Endodermal cell (in vitro differentiated cells): ENCODE results near the gene PPP2R3A. TPM values are rescaled to one million over a fixed set of nuclear protein-coding genes. Genes with fewer than 3 reads are reported as not detected.
"Not testable (repeated sequence)": the region's sequence is repeated elsewhere in the genome, so short reads cannot be mapped to it uniquely, and the experiment has no call there.

Experiments used
- DNase-seq: peaks from one replicate; pipeline ENCODE4 v3.0.0-alpha.2; 2017
- H3K27ac ChIP-seq: 2 replicates; pipeline ENCODE4 v1.5.1; 2013; ENCODE audit warnings: mild to moderate bottlenecking, low read depth, low read length, moderate library complexity
- H3K27me3 ChIP-seq: 2 replicates; pipeline ENCODE4 v1.6.1; 2013; ENCODE audit warnings: mild to moderate bottlenecking, low read length, moderate library complexity; ENCODE audit not compliant: insufficient read depth, control insufficient read depth, poor library complexity, severe bottlenecking
- H3K36me3 ChIP-seq: 2 replicates; pipeline ENCODE4 v1.7.0; 2013; ENCODE audit warnings: mild to moderate bottlenecking, low read length, moderate library complexity; ENCODE audit not compliant: control insufficient read depth, insufficient read depth
- H3K4me1 ChIP-seq: one replicate; pipeline ENCODE4 v1.7.0; 2013; ENCODE audit warnings: low read length; ENCODE audit not compliant: control insufficient read depth, insufficient read depth
- H3K4me3 ChIP-seq: 2 replicates; pipeline ENCODE4 v1.5.1; 2013; ENCODE audit warnings: mild to moderate bottlenecking, low read length, moderate library complexity
- H3K9ac ChIP-seq: 2 replicates; pipeline ENCODE4 v1.6.1; 2013; ENCODE audit warnings: mild to moderate bottlenecking, low read length, moderate library complexity; ENCODE audit not compliant: poor library complexity, severe bottlenecking; ENCODE audit errors: extremely low read depth
- H3K9me3 ChIP-seq: 2 replicates; pipeline ENCODE4 v1.6.1; 2013; ENCODE audit warnings: mild to moderate bottlenecking, low read length, moderate library complexity; ENCODE audit not compliant: control insufficient read depth
- H3K27ac Mint-ChIP-seq: 2 replicates; pipeline ENCODE4 v1.8.0; 2020; ENCODE audit warnings: mixed read lengths
- H3K27me3 Mint-ChIP-seq: 2 replicates; pipeline ENCODE4 v1.8.0; 2021; ENCODE audit warnings: mild to moderate bottlenecking, mixed read lengths; ENCODE audit not compliant: insufficient read depth
- H3K36me3 Mint-ChIP-seq: 2 replicates; pipeline ENCODE4 v1.8.0; 2020; ENCODE audit warnings: low read depth, mixed read lengths
- H3K4me1 Mint-ChIP-seq: 2 replicates; pipeline ENCODE4 v1.8.0; 2020; ENCODE audit warnings: mixed read lengths
- H3K4me3 Mint-ChIP-seq: 2 replicates; pipeline ENCODE4 v1.8.0; 2020; ENCODE audit warnings: mild to moderate bottlenecking, moderate library complexity, mixed read lengths
- H3K9me3 Mint-ChIP-seq: 2 replicates; pipeline ENCODE4 v1.8.0; 2020; ENCODE audit warnings: mild to moderate bottlenecking, mixed read lengths
- CTCF ChIP-seq: fragments of 200-600 bp; sonication (generic); conservative IDR thresholded peaks from 2 replicates; pipeline ENCODE4 v1.5.0; 2021; ENCODE audit warnings: antibody characterized with exemption, mild to moderate bottlenecking
- WGBS, 2 experiments: methylation state at CpG; one replicate each; pipeline versions ENCODE4 v1.1.5 to v1.1.7; 2013; ENCODE audit warnings: missing lambda C conversion rate in 2 of 2, mixed read lengths in 1 of 2; ENCODE audit not compliant: insufficient coverage in 1 of 2, insufficient read length in 1 of 2; 5-methylcytosine and 5-hydroxymethylcytosine counted together
- total RNA-seq, 2 donors: library from RNA; stranded (reverse); fragmentation: NEBNext Ultra II Directional in 1 of 2; extraction: Animal tissue kit (Norgen Biotek cat#: 25700) in 1 of 2; gene quantifications; 2 replicates in 1 of 2; 3 replicates in 1 of 2; pipeline ENCODE4 v1.2.1, GENCODE V29; 2021

PPP2R3A gene
- total RNA-seq, 2 donors from 2014 or later: 12.5 to 16.5 TPM

DNA sequence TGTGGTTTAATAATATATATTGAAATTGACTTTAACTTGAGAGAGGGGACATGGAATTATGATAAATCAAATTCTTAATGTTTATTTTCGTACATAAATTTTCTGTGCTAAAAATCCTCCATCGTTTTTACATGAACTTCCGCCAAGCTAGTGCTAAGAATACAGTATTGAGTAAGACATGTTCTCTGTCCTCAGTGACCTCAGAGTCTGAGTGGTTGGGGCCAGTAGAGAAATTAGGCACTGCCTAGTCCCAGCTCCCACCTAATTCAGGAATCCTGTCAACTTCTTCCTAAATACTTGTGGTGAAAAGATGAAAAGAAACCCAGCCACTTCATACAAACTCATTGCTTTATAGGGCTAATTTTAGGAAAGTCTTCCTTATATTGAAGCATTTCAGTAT is 110.3 kb downstream of the PPP2R3A start:
- Histone ChIP-seq H3K4me1 (no peaks in the 10 kb centered on the region), H3K9me3 (no peaks in the 10 kb centered on the region), H3K27me3 (no peaks in the 10 kb centered on the region), H3K9ac (no peak overlapping the region), H3K36me3 (peaks cover 9% of the 10 kb centered on the region), H3K27ac (no peak overlapping the region), H3K4me3 (no peak overlapping the region)
- 73 to 85% methylated on average over 3 of the region's 3 CpGs for WGBS, 2 experiments
- H3K4me1 Mint-ChIP-seq: peaks cover 12% of the 10 kb centered on the region
- H3K27ac Mint-ChIP-seq: no peak overlapping the region
- H3K27me3 Mint-ChIP-seq: no peaks in the 10 kb centered on the region
- H3K4me3 Mint-ChIP-seq: no peak overlapping the region
- peaks cover 1% of the 10 kb centered on the region for H3K36me3 Mint-ChIP-seq
- DNase-seq: no peak
- no peak for TF ChIP-seq CTCF
- no peaks in the 10 kb centered on the region for H3K9me3 Mint-ChIP-seq

GRCh38 chr3:136078421-136079364 is 113.2 kb downstream of the PPP2R3A start:
- no peak overlapping the region for H3K4me3 Mint-ChIP-seq
- peak; percentile 69 for TF ChIP-seq CTCF
- peaks cover 25% of the 10 kb centered on the region for H3K36me3 Mint-ChIP-seq
- 90 to 100% methylated on average over 2 to 6 of the region's 6 CpGs for WGBS, 2 experiments
- H3K27ac Mint-ChIP-seq: no peak overlapping the region
- H3K9me3 ChIP-seq: peaks cover 12% of the 10 kb centered on the region
- no peaks in the 10 kb centered on the region for H3K27me3 Mint-ChIP-seq
- H3K27me3 ChIP-seq: no peaks in the 10 kb centered on the region
- no peak overlapping the region for H3K9ac ChIP-seq
- H3K4me1 ChIP-seq: no peaks in the 10 kb centered on the region
- H3K4me1 Mint-ChIP-seq: peaks cover 2% of the 10 kb centered on the region
- H3K36me3 ChIP-seq: peaks cover 29% of the 10 kb centered on the region
- H3K9me3 Mint-ChIP-seq: peaks cover 11% of the 10 kb centered on the region
- DNase-seq: no peak
- H3K27ac ChIP-seq: no peak overlapping the region
- H3K4me3 ChIP-seq: no peak overlapping the region

GRCh38 chr3:136083641-136084382 is 118.3 kb downstream of the PPP2R3A start:
- not testable (repeated sequence) for H3K27ac Mint-ChIP-seq, H3K4me3 Mint-ChIP-seq, H3K4me1 Mint-ChIP-seq, DNase-seq, H3K27ac ChIP-seq, H3K4me3 ChIP-seq, H3K27me3 Mint-ChIP-seq, H3K27me3 ChIP-seq, H3K4me1 ChIP-seq, H3K9ac ChIP-seq
- WGBS, 2 experiments: 92 to 95% methylated on average over 4 of the region's 4 CpGs
- peaks cover 38% of the 10 kb centered on the region for H3K36me3 ChIP-seq
- Mint-ChIP-seq H3K9me3 (peaks cover 33% of the 10 kb centered on the region), H3K36me3 (peaks cover 66% of the 10 kb centered on the region)
- H3K9me3 ChIP-seq: peaks cover 35% of the 10 kb centered on the region

GRCh38 chr3:136085067-136085466 is 119.5 kb downstream of the PPP2R3A start:
- not testable (repeated sequence) for H3K4me1 Mint-ChIP-seq, H3K27ac Mint-ChIP-seq, H3K4me3 Mint-ChIP-seq, H3K4me1 ChIP-seq, DNase-seq, H3K27ac ChIP-seq, H3K27me3 Mint-ChIP-seq, H3K27me3 ChIP-seq, H3K4me3 ChIP-seq, H3K9ac ChIP-seq
- Histone ChIP-seq H3K9me3 (peaks cover 35% of the 10 kb centered on the region), H3K36me3 (peaks cover 33% of the 10 kb centered on the region)
- Mint-ChIP-seq H3K36me3 (peaks cover 73% of the 10 kb centered on the region), H3K9me3 (peaks cover 35% of the 10 kb centered on the region)
- WGBS, 2 experiments: 83 to 87% methylated on average over 2 to 3 of the region's 3 CpGs
